Right atrium auricular region (tissue), 2 donors: ENCODE results near the gene PPP2R5C. TPM values are rescaled to one million over a fixed set of nuclear protein-coding genes. Genes with fewer than 3 reads are reported as not detected.

Experiments
- DNase-seq: peaks from one replicate; pipeline ENCODE4 v3.0.0-alpha.2; 2019; ENCODE audit warnings: low spot score
- H3K27ac ChIP-seq, 2 donors: fragments of 200-600 bp; sonication (generic); 1 replicate in 1 of 2; 2 replicates in 1 of 2; pipeline ENCODE4 v1.5.1; 2016 to 2019
- H3K27me3 ChIP-seq, 2 donors: fragments of 200-600 bp; sonication (generic); one replicate each; pipeline versions ENCODE4 v1.5.1 to v1.6.0; 2017 to 2019
- H3K36me3 ChIP-seq: fragments of 200-600 bp; sonication (generic); one replicate; pipeline ENCODE4 v1.5.1; 2016
- H3K4me1 ChIP-seq, 2 donors: fragments of 200-600 bp; sonication (generic); one replicate each; pipeline versions ENCODE4 v1.5.1 to v1.6.0; 2017 to 2019
- H3K4me3 ChIP-seq, 2 donors: fragments of 200-600 bp; sonication (generic); 1 replicate in 1 of 2; 2 replicates in 1 of 2; pipeline ENCODE4 v1.5.1; 2017 to 2019; ENCODE audit warnings: mild to moderate bottlenecking in 1 of 2, moderate library complexity in 1 of 2
- H3K9me3 ChIP-seq, 2 donors: fragments of 200-600 bp; sonication (generic); one replicate each; pipeline ENCODE4 v1.5.1; 2019
- total RNA-seq, 2 donors: library from RNA; depleted of rRNA; stranded (reverse); fragments of >200 nt; gene quantifications; one replicate each; pipeline ENCODE4 v1.1.0, GENCODE V29; 2016
- TF ChIP-seq, protein P1 (sequence below), 2 donors: fragments of 200-600 bp; sonication (generic); IDR thresholded peaks; one replicate each; pipeline ENCODE4 v1.5.1; 2019; ENCODE audit warnings: antibody characterized with exemption in 2 of 2

The PPP2R5C gene
- total RNA-seq, 2 donors from 2014 or later = 82.2 to 82.9 TPM

DNA sequence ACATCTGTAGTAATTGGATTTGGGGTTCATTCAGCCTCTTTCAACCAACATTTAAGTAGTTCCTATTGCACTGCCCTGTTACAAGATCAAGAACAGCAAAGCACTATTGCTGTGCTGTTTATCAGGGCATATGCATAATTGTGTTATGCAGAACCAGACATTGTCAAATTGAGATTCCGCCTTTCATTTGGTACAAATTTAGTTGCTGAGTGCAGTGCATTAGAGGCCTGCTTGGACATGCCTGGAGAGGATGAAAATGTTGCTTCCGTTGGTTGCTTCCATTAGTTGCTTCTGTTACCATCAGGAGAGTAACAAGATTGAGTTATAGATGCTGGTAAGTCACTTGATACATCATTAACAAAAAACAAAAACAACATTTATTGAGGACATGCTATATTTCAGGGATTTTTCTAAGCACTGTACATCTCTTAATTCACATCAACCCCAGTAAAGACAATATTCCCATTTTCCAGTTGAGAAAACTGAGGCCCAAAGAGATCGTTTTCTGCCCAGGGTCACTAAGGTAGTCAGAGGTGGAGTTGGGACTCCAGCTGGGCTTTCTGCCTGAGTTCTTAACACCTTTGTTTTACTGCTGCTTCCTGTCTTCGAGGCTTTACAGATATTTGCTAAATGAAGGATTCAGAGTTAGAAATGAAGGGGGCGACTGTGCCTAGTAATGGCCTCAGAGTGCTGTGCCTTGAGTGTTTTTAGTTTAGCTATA is 79.3 kb downstream of the PPP2R5C start:
- Histone ChIP-seq H3K4me1 (peaks cover 0 to 52% of the 10 kb centered on the region in 2 donors), H3K27ac (no peak overlapping the region), H3K27me3 (no peaks in the 10 kb centered on the region), H3K9me3 (no peaks in the 10 kb centered on the region), H3K36me3 (no peaks in the 10 kb centered on the region), H3K4me3 (no peak overlapping the region)
- DNase-seq = no peak
- TF ChIP-seq, protein P1, sequence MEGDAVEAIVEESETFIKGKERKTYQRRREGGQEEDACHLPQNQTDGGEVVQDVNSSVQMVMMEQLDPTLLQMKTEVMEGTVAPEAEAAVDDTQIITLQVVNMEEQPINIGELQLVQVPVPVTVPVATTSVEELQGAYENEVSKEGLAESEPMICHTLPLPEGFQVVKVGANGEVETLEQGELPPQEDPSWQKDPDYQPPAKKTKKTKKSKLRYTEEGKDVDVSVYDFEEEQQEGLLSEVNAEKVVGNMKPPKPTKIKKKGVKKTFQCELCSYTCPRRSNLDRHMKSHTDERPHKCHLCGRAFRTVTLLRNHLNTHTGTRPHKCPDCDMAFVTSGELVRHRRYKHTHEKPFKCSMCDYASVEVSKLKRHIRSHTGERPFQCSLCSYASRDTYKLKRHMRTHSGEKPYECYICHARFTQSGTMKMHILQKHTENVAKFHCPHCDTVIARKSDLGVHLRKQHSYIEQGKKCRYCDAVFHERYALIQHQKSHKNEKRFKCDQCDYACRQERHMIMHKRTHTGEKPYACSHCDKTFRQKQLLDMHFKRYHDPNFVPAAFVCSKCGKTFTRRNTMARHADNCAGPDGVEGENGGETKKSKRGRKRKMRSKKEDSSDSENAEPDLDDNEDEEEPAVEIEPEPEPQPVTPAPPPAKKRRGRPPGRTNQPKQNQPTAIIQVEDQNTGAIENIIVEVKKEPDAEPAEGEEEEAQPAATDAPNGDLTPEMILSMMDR (IDR thresholded peaks at IDR 0.05) = no peak

DNA sequence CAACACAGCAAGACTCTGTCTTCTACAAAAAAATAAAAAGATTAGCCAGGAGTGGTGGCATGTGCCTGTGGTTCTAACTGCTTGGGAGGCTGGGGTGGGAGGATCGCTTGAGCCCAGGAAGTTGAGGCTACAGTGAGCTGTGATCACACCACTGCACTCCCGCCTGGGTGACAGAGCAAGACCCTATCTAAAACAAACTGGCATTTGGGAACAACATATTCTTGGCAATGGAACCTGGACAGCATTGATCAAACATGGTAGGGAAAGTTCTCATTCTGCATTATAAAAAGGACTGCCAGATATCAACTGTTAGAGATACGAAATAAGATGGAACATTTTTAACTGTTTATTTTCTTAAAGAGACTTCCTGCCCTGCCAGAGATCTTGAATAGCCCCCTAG is 81.5 kb downstream of the PPP2R5C start:
- H3K36me3 ChIP-seq = no peaks in the 10 kb centered on the region
- TF ChIP-seq, protein P1 (IDR thresholded peaks at IDR 0.05) = no peak
- no peak for DNase-seq
- no peaks in the 10 kb centered on the region for H3K27me3 ChIP-seq
- peaks cover 0 to 37% of the 10 kb centered on the region in 2 donors for H3K4me1 ChIP-seq
- H3K9me3 ChIP-seq = no peaks in the 10 kb centered on the region
- no peak overlapping the region for H3K27ac ChIP-seq
- H3K4me3 ChIP-seq = no peak overlapping the region

DNA sequence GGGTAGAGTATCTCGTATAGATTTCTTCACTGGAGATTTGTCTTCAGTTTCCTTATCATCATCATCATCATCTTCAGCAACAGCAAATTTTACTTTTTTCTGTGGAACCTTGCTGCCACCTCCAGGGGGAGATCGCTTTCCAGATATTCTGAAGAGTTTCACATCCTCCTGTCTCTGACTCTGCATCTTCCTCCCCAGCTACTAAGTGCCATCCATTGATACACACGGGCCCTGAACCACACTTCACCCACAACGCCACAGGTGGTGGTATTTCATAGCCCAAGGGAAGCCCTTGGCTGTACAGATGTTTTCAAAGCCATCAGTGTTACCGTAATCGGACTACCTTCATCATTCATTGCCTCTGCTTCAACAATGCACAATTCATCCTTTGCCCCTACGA is 82.2 kb downstream of the PPP2R5C start:
- Histone ChIP-seq H3K27me3 (no peaks in the 10 kb centered on the region), H3K9me3 (no peaks in the 10 kb centered on the region), H3K27ac (peak overlapping the region in 1 of 2 donors; percentile 43), H3K4me3 (no peak overlapping the region), H3K4me1 (peaks cover 0 to 34% of the 10 kb centered on the region in 2 donors), H3K36me3 (no peaks in the 10 kb centered on the region)
- TF ChIP-seq, protein P1 (IDR thresholded peaks at IDR 0.05) = peak in 1 of 2 donors; percentile 44
- DNase-seq = no peak

DNA sequence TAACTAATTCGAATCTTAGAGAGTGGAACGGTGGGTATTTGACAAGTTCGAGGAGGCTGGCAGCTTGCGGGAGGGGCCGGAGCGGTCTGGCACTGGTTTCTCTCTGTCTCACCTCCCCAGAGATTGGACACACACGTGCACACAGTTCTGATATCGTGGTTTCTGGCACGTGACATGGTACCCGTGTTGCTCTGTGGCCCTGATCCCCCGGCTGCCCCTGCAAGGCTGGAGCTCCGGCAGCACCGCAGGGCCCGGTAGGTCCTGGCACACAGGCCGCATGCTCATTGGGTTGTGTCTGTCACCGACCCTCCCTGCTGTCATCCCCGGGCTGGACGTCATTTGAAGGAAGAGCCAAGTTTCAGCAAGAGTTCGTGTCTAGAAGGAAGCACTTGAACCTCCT is 82.7 kb downstream of the PPP2R5C start:
- DNase-seq = no peak
- H3K36me3 ChIP-seq = no peaks in the 10 kb centered on the region
- H3K27ac ChIP-seq = peak overlapping the region in 1 of 2 donors; percentile 43
- no peaks in the 10 kb centered on the region for H3K9me3 ChIP-seq
- TF ChIP-seq, protein P1 (IDR thresholded peaks at IDR 0.05) = no peak
- no peaks in the 10 kb centered on the region for H3K27me3 ChIP-seq
- H3K4me1 ChIP-seq = peaks cover 0 to 39% of the 10 kb centered on the region in 2 donors
- no peak overlapping the region for H3K4me3 ChIP-seq

DNA sequence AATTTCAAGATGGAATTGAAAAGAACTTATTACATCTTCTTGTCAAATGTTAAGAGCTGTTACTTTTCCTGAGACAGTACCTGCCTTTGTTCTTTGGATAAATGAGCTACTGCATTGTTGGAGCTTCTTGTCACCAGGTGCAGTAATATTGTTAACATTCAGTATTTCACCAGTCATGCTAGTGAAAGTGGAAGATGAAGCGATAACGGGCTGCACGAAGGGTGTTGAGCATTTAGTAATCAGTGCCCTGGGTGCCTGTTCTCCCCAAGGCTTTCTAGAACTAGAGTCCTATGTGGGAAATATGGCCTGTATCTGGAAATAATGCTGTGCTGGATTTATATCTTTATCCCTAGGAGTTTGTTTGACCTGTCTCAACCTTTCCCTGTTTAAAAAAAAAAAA is 83.2 kb downstream of the PPP2R5C start:
- no peaks in the 10 kb centered on the region for H3K9me3 ChIP-seq
- H3K27ac ChIP-seq = peak overlapping the region in 1 of 2 donors; percentile 43
- peaks cover 0 to 44% of the 10 kb centered on the region in 2 donors for H3K4me1 ChIP-seq
- H3K36me3 ChIP-seq = no peaks in the 10 kb centered on the region
- DNase-seq = no peak
- TF ChIP-seq, protein P1 (IDR thresholded peaks at IDR 0.05) = no peak
- H3K4me3 ChIP-seq = no peak overlapping the region
- no peaks in the 10 kb centered on the region for H3K27me3 ChIP-seq

DNA sequence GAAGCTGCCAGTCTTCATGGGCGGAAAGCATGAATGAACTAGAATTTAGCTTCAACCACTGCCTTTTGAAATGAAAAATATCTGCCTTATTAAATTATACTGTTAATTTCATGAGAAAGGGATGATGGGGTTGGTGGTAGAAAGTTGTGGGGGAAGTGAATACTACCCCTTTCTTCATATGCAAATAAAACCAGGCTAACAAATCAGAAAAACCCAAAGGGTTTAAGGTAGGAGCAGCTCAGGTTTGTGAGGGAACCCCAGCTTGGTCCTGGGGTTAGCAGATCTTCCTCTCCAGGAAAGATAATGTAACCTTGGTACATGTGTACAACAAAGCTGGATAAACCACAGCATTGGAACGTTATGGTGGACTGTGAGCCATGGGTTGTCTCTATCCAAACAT is 84.0 kb downstream of the PPP2R5C start:
- TF ChIP-seq, protein P1 (IDR thresholded peaks at IDR 0.05) = no peak
- Histone ChIP-seq H3K4me3 (no peak overlapping the region), H3K9me3 (no peaks in the 10 kb centered on the region), H3K27me3 (no peaks in the 10 kb centered on the region), H3K4me1 (peaks cover 0 to 52% of the 10 kb centered on the region in 2 donors), H3K36me3 (no peaks in the 10 kb centered on the region), H3K27ac (no peak overlapping the region)
- DNase-seq = no peak
